GM18858 (cell line): ENCODE measurements around the gene ELOVL3.

Experiments
- ATAC-seq: cut with Tn5 transposase; IDR thresholded peaks from one replicate; pipeline ENCODE4 v1.9.1; 2021; ENCODE audit not compliant: unreplicated experiment

Gene ELOVL3

DNA sequence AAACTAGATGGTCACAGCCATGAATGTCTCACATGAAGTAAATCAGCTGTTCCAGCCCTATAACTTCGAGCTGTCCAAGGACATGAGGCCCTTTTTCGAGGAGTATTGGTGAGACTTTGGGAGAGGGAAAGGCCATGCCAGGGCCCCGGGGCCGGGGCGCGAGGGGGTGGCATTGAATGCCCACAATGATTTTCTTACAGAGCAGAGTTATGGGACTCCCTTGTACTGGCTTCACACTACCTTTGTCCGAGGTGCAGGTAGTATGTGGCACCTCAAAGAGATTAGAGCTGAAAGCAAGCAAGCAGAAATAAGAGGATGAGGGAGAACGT, 407 bp downstream of the ELOVL3 start:
- ATAC-seq, result no peak

DNA sequence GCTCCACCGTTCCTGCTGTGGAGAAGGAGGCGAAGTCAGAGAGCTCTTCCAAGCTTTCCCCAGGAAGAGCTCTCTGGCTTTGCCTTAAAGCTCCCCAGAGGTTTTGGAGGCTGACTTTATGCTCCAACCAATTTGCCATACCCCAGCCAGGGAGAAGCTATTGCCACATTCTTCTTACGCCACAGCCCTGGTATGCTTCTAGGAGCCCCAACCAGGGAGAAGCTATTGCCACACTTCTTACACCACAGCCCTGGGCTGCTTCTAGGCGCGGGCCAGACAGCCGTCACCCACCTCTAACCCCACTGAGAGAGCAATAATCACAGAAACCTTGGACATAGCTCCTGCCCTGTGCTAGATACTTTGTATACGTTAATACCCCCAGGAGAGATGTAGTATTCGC, 951 bp downstream of the ELOVL3 start:
- no peak for ATAC-seq

DNA sequence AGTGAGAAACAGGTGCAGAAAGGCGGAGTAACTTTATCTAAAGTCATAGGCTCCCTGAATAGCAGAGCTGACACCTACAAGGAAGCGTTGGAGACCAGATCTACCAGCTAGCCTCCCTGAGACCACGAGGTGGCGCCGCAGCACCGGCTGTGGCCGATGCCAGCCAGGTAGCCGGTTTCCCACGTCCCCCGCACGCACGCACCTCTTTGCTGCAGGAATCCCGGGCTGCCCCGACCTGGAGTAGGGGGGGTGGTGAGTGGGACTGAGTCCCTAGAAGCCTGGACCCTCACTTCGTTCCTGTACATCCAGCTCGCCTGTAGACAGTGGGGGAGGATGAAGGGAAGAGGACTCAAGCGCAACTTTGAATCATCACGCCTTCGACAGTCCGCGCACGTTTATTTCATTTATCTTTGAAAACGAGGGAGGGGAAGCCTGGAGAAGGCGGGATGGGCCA, 3.7 kb downstream of the ELOVL3 start:
- no peak for ATAC-seq

DNA sequence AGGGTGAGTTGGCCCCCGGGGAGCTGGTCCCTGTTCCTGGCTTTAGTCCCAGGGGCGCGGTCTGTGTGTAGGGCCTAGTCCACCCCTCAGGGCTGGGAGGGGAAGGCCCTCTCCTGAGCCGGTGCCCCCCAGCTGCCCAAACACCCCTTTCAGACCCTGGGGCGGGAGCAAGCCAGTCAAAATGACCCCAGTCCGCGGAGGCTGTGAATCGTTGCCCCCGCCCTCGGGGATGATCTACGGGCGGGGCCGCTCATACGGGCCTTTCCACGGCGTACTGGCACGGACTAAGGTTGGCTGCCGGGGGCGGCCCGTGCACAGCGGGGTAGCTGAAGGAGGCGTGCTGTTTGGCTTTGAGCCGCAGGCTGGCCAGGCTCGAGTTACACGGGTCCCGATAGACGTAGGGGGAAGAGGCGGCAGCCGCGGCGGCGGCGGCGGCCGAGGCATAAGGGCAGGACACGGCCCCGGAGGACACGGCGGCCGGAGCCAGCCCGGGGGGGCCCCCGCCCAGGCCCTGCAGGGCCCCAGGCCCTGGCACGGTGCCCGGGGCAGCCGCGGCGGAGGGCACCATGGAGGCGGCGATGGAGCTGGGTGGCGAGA, 4.3 kb downstream of the ELOVL3 start:
- no peak for ATAC-seq

DNA sequence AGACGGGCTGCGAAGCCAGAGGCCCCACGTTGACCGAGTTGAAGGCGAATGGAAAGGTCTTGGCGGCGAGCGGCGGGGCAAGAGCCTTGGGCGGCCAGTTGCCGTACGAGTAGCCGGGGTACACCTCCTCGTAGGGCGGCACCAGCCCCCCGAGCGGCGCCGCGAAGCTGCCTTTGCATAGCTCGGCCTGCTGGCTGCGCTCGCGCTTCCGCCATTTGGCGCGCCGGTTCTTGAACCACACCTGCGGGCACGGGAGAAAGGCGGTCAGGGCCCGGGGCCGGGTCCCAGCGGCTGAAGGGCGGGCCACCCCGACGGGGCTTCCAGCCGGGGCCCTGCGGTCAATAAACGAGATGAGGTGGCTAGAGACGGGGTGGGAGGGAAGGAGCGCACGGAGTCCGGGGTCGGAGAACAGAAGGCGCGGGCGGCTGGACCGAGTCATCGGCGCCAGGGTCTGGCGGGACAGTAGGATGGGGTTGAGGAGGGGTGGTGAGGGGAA, 4.8 kb downstream of the ELOVL3 start:
- ATAC-seq, result no peak

DNA sequence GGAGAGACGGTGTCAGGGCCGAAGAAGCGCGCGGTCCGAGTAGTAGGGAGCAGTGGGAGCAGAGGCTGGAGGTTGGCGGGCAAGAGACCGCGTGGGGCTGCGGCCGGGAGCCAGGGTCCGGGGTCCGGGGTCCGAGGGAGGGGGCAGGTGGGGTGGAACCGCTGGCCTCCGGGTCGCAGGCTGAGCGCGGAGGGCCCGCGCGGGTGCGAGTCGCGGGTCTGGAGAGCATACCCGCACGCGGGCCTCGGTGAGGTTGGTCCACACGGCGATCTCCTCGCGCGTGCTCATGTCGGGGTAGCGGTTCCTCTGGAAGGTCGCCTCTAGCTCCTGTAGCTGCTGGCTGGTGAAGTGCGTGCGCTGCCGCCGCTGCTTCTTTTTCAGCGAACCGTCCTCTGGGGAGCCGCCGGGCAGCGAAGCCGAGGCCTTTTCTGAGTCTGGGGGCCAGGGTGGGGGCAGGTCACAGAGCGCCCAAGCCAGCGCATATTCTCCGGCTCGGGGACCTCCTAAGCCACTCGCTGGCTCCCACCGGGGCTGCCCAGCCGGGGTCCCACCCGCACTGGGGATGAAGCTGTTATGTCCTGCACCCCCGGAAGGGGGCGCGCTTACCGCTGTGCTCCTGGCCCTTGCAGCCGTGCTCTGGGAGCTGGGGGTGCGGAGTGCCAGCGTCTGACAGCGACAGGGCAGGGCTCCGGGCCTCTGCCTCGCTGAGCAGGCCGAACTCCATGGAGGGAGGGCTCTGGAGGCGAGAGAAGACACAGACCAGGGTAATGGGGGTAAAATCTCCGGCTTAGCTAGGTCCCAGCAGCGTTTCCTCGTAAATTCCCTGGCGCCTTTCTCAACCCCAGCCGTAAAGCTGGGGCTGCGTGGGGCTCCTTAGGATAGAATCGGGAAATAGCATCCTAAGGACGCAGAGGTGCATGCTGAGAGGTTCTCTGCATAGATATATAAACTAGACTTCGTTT, 5.5 kb downstream of the ELOVL3 start:
- ATAC-seq, result no peak

DNA sequence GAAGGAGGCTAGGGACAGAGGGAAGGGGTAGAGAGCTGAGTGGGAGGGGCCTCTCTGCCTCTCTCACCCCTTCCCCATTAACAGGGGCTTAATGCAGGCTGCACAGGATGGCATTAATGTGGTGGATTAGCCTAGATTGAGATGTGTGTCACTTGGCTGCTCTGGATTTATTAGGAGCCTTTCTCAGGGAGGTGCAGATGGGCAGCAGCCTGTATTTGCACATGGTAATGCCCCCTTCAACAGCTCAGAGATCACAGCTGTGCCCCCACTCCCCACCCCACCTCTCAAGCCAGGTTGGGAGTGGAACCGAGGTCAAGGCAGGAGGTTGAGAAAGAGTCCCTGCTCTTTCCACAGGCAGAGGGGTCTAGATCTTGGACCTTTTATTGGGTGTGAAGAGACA, 7.9 kb downstream of the ELOVL3 start:
- no peak for ATAC-seq

DNA sequence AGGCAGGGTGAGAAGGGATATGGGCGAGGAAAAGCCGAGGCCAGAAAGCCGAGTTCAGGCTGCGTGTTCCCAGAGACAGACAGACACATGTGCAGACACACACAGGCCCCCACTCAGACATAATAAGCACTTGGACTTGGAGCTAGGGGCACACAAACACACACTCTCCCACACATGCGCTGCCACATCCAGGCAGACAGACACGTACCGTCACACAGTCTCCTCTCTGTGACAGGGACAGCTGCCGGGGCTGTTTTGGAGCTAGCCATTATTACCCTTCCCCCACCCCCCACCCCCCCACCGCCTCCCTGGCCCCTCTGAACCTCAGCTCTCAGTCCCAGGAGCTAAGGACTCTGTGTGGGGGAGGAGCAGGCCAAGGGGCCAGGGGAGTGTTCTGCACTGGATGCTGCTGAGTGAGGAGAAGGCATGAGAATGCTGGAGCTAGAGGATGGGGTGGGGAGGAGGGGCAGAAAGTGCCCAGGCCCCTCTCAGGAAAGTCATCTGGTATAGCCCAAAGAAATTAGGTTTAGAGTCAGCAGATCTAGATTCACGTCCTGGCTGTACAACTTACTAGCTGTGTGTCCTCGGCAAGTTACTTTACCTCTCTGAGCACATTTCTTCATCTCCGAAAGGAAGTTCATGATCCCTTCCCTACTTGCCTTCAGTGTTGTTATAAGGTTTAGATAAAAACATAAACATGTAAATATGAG, 8.9 kb downstream of the ELOVL3 start:
- ATAC-seq, result no peak

DNA sequence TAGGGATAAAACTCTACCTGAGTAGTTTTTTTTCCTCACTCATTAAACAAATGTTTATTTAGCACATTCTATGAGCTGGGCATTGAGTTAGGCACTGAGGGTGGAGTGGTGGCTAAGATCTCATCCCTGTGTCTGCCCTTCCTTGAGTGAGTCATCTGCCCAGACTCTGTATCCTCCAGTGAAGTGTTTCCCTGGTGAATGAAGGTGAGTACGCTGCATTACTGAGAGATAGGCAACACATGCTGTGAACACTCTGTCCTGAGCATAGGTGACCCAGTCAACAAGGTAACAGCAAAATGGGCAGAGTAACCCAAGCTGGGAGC, 9.5 kb downstream of the ELOVL3 start:
- ATAC-seq, result no peak

DNA sequence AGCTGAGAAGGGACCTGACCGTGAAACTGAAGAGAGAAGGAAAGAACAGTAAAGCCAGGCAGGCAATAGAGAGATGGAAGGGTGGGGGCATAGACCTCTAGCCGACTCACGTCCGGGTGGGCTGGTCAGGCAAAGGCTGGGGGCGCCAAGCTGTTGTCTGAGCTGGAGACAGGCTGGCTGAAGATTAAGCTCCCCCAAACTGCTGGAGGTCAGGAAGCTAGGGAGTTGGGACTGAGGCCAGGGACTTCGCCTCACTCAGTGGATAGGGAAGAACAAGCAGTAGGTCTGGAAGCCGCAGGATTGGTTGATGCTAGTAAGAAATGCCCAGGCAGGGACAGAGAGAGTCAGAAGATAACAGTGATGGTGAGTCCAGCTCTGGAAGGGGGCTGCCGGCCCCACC, 9.9 kb downstream of the ELOVL3 start:
- ATAC-seq, result no peak

DNA sequence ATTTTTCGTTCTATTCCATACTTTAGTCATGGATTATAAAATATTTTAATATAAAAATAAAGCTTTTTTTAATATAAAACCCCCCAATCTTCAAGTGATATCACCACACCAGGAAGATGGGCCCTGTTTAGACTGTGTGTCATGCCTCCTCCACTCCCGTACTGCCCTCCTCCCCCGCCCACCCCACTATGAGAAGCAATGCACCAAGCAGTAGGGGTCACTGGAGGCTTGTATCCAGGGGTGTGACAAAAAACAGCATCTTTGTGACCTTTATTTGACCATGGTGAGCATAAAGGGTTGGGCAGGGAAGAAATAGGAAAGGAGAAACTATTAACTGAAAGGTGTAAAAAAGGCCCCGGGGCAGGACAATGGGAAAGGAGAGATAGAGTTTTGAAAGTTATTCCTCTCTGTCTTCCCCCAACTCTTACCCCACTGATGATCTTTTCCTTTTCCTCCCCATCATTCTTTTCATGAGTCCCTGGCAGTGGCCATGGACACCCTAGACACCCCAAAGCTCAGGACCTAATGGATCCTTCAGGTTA, 11.7 kb downstream of the ELOVL3 start:
- no peak for ATAC-seq

DNA sequence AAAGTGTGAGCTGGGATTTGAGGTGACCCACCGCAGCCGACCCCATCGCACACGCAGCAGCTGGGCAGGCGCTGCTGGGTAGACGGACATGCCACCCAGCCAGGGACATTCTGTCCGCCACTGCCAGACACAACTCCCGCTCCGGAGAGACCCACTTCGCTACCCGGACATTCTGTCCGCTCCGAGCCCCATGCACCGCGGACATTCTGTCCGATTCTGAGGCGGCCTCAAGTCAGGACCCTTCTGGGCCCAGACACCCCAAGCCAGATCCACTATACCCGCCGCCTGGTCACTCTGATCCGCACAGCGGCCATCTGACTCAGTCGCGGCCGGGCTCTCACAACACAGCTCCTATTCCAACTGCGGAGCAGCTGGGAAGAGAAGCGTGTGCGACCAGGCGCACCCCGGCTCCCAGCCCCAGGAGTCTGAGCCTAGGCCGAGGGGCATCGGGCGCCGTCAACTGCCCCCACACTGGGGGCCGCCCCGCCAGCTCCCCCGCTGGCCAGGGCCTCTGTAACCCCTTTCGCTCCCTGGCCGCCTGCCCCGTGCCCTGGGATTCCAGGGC, 14.4 kb downstream of the ELOVL3 start:
- ATAC-seq, result no peak

DNA sequence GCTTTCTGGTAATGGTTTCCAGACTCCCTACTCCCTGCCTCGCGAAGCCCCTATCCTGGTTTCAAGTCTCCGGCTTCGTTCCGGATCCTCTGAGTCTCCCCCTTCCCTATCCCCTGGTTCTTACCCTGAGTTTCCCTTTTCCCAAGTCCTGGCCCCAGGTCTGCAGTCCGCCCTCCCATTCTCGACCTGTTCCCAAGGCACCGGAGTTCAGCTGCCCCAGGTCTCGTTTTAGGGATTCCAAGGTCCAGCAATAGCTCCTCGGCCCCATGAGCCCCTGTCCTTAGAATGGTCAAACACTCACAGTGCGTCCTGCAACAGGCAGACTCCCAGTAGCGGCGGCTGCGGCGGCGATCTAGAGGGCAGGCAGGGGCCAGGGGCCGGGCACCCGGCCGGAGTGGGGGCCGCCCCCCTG, 14.9 kb downstream of the ELOVL3 start:
- ATAC-seq, result no peak

DNA sequence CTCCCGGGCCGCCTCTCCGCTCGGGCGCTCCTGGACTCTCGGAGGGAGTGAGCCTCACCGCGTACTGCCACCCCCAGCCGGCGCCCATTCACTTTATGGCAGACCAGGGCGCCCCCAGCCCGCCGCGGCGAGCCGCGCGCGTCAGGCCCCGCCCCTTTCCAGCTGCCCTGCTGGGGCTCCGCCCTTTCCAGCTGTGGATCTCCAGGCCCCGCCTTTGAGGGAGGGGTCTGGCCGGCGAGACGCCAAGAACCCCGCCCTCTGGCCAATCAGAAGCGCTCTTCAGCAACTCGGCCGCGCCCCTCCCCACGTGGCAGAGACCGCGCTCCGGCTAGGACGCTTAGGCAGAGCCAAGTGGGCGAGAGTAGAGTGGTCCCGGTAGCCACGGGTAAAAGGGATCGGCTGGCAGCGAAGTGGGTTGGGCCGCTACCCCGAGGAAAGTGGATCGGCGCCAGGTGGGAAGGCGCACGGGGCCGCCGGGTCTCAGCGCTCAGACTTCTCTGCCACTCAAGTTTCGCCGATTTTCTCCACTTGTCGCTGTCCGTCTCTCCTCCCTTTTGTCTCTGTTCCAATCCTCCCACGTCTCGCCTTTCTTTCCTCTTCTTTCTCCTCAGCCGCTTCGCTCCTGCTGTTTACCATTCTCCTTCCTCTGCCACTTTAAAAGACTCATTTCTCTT, 15.5 kb downstream of the ELOVL3 start, which contains the start of gene PITX3:
Gene PITX3, minus strand, starts transcription at position 69 of the 674 bp plus-strand sequence. CDS start 9,432 bp downstream, outside the sequence.
- no peak for ATAC-seq

DNA sequence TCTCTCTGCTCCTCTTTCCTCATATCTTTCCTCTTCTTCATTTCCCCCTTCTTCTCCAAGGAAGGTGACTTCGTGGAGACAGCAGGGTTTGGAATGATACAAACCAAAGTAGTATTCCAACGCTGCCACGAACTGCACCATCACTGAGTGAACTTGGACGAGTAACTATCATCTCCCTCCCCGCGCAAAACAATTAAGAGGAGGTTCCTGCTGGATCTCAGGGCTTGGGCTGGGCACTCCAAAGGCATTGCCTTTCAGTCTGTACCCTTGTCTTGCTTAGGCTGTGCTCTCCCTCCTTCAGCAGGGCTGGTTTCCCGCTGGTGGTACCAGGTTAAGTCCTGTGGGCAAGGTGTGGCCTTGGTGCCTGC, 16.0 kb downstream of the ELOVL3 start:
- no peak for ATAC-seq

DNA sequence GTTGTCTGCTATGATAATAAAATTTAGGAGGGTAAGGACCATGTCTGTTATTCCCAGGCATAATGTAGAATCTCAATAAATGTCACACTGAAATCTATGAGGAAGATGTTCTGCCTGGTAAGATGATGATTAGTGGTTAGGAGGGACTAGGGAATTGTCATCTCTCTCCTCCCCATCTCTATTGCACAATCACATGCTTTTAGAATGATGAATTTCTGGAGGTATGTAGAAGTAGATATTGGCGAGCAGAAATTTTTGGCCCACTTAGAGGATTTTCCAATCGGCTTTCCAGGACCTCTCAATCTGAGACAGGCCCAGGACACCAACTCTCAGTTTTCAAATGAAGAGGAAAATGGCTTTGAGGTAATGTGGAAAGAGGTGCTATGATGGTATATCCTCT, 17.2 kb downstream of the ELOVL3 start:
- ATAC-seq, result no peak

DNA sequence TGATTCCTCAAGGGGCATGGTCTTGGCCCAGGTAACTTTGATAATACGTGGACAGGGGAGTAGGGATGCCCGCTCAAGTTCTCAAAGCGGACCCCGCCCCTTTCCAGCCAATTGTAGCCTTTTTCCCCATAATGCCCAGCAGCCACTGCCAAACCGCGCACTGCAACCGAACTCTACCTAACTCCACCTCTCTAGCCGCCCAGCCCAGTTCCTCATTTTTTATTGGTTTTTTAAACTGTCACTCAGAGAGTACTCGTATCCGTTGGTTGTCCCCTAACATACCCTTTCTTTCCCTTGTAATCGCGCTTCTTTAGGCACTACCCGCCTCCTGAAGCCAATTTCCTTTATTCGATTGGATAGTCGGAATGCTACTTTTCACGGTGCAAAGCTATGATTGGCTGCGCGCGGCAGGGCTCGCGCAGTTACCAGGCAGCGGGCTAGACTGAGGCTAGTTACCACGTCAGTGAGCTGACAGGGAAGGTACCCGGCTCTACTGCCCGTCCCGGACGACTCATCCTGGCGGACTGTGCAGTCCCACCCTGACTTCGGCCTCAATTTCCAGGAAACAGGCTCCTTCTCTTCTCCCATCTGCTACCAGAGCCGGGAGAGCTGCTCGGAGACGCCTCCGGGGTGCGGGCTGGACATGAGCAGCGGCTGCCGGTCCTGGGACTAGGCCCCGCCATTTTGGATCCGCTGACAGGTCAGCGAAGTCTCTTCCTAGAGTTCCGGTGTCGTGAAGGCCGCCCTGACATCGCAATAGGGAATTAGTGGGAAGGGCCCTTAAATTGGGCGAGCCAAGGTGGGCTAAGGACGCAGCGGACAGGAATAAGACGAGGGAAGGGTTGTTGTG, 19.2 kb downstream of the ELOVL3 start, which contains the start of gene GBF1:
Gene GBF1, plus strand, starts transcription at position 451 of the 850 bp plus-strand sequence. CDS start 13,407 bp downstream, outside the sequence.
- peak; percentile 85 for ATAC-seq

DNA sequence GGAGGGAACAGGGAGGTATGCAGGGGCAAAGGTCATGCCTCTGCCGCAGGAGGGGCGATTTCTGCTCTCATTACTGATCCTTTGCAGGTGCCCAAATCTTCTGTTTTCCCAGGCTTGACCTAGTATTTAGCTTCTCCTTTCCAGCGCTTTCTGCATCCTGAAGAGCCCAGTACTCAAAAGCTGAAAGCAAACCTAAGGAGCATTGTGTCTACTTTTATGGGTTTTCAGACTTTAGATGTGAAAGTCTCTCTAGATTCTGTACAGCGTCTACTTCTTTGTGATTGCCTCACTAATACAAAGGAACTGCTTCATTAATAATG, 19.8 kb downstream of the ELOVL3 start:
- ATAC-seq, result no peak

DNA sequence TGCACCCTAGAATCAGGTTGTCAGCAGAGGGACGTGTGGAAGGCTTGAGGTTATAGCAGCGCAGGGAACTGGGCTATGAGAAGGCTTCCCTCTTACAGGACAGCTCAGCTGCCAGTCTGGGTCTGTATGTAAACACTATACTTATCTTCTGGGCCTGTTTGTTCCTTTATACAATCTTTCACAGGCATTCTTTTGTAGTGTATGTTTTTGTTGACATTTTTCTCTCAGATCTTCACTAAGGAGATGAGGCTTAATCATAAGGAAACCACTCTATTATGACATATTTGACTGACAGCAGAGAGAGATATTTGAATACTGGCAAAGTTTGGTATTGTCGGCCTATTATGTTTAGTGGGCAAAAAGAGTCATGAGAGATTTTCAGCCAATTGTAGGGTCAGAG, 20.2 kb downstream of the ELOVL3 start:
- ATAC-seq, result no peak

DNA sequence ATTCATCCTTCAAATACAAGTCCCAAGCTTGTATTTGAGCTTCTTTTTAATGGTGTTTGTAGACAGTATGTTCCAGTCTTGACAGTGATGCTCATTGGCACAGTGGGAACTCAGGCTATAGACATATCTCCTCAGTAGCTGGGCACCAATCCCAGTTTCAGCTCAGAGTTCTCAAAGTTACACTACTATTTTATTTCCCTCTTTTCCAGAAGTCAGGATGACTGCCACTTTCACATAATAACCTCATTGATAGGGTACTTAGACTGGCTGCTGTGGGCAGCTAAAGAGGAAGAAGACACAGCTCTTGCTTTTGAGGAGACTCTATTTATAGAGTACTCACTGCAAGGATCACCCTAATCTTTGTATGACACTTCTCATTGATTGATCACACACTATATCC, 21.6 kb downstream of the ELOVL3 start:
- no peak for ATAC-seq
